ENCODE results near the gene NBPF4. TPM values are rescaled to one million over a fixed set of nuclear protein-coding genes. Genes with fewer than 3 reads are reported as not detected.
"Not testable (repeated sequence)": the region's sequence is repeated elsewhere in the genome, so short reads cannot be mapped to it uniquely, and the experiment has no call there.

Gene NBPF4
- total RNA-seq, 1 donor from 2014 or later, result not detected

DNA sequence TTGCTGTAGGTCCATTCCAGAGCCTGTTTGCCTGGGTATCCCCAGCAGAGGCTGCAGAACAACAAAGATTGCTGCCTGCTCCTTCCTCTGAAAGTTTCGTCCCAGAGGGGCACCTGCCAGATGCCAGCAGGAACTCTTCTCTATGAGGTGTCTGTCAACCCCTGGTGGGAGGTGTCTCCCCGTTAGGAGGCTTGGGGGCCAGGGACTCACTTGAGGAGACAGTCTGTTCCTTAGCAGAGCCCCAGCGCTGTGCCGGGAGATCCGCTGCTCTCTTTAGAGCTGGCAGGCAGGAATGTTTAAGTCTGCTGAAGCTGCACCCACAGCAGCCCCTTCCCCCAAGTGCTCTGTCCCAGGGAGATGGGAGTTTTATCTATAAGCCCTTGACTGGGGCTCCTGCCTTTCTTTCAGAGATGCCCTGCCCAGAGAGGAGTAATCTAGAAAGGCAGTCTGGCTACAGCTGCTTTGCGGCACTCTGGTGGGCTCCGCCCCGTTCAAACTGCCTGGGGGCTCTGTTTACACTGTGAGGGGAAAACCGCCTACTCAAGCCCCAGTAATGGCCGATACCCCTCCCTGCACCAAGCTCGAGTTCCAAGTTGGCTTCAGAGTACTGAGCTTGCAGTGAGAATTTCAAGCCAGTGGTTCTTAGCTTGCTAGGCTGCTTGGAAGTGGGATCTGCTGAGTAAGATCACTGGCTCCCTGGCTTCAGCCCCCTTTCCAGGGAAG lies 35.0 kb downstream of the NBPF4 start:
- no peak overlapping the region for H2AFZ ChIP-seq (ENCODE audit: low read depth, low read length)
- DNase-seq (ENCODE audit: low read depth) (no peak), FAIRE-seq (no peak)
- no peaks in the 10 kb centered on the region for H3K4me1 ChIP-seq (ENCODE audit: insufficient read depth, low read length)
- H3K9me3 ChIP-seq (ENCODE audit: insufficient read depth, low read depth, low read length), result no peaks in the 10 kb centered on the region
- no peaks in the 10 kb centered on the region for H3K36me3 ChIP-seq (ENCODE audit: insufficient read depth, low read length)
- no peak overlapping the region for H3K4me3 Mint-ChIP-seq (ENCODE audit: unreplicated experiment)
- no peaks in the 10 kb centered on the region for H4K20me1 ChIP-seq (ENCODE audit: insufficient read depth, low read length)
- no peaks in the 10 kb centered on the region for H3K79me2 ChIP-seq (ENCODE audit: insufficient read depth, low read length)
- H3K27ac Mint-ChIP-seq (ENCODE audit: unreplicated experiment), result no peak overlapping the region
- peaks cover 9% of the 10 kb centered on the region for H3K27me3 Mint-ChIP-seq (ENCODE audit: low read depth, unreplicated experiment)
- no peak overlapping the region for H3K27ac ChIP-seq (ENCODE audit: low read depth, low read length)
- no peak overlapping the region for H3K4me3 ChIP-seq (ENCODE audit: insufficient read depth, low read depth, low read length)
- H3K4me1 Mint-ChIP-seq (ENCODE audit: low read depth, unreplicated experiment), result no peaks in the 10 kb centered on the region
- TF ChIP-seq, protein P1, sequence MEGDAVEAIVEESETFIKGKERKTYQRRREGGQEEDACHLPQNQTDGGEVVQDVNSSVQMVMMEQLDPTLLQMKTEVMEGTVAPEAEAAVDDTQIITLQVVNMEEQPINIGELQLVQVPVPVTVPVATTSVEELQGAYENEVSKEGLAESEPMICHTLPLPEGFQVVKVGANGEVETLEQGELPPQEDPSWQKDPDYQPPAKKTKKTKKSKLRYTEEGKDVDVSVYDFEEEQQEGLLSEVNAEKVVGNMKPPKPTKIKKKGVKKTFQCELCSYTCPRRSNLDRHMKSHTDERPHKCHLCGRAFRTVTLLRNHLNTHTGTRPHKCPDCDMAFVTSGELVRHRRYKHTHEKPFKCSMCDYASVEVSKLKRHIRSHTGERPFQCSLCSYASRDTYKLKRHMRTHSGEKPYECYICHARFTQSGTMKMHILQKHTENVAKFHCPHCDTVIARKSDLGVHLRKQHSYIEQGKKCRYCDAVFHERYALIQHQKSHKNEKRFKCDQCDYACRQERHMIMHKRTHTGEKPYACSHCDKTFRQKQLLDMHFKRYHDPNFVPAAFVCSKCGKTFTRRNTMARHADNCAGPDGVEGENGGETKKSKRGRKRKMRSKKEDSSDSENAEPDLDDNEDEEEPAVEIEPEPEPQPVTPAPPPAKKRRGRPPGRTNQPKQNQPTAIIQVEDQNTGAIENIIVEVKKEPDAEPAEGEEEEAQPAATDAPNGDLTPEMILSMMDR (IDR thresholded peaks at IDR 0.05; ENCODE audit: insufficient read depth, low read depth, low read length), result no peak
- H3K27me3 ChIP-seq (ENCODE audit: insufficient read depth, low read length), result peaks cover 21% of the 10 kb centered on the region
- H3K9ac ChIP-seq (ENCODE audit: low read length), result no peak overlapping the region
- H3K4me2 ChIP-seq (ENCODE audit: low read length), result no peak overlapping the region
- peaks cover 2% of the 10 kb centered on the region for H3K9me3 Mint-ChIP-seq (ENCODE audit: unreplicated experiment)
- H3K36me3 Mint-ChIP-seq (ENCODE audit: low read depth, unreplicated experiment), result peaks cover 2% of the 10 kb centered on the region

DNA sequence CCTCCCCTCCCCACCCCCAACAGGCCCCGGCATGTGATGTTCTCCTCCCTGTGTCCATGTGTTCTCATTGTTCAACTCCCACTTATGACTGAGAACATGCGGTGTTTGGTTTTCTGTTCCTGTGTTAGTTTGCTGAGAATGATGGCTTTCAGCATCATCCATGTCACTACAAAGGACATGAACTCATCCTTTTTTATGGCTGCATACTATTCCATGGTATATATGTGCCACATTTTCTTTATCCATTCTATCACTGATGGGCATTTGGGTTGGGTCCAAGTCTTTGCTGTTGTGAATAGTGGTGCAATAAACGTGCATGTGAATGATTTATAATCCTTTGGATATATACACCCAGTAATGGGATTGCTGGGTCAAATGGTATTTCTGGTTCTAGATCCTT lies 40.3 kb downstream of the NBPF4 start:
- not testable (repeated sequence) for H3K4me3 ChIP-seq (ENCODE audit: insufficient read depth, low read depth, low read length); H4K20me1 ChIP-seq (ENCODE audit: insufficient read depth, low read length); DNase-seq (ENCODE audit: low read depth); H3K4me2 ChIP-seq (ENCODE audit: low read length); FAIRE-seq; H3K9ac ChIP-seq (ENCODE audit: low read length); H3K9me3 ChIP-seq (ENCODE audit: insufficient read depth, low read depth, low read length); H3K27me3 ChIP-seq (ENCODE audit: insufficient read depth, low read length); H3K4me1 ChIP-seq (ENCODE audit: insufficient read depth, low read length); H3K27ac ChIP-seq (ENCODE audit: low read depth, low read length); H3K27me3 Mint-ChIP-seq (ENCODE audit: low read depth, unreplicated experiment); H3K9me3 Mint-ChIP-seq (ENCODE audit: unreplicated experiment); H3K4me3 Mint-ChIP-seq (ENCODE audit: unreplicated experiment); H3K27ac Mint-ChIP-seq (ENCODE audit: unreplicated experiment); H3K36me3 Mint-ChIP-seq (ENCODE audit: low read depth, unreplicated experiment); H2AFZ ChIP-seq (ENCODE audit: low read depth, low read length); H3K36me3 ChIP-seq (ENCODE audit: insufficient read depth, low read length)
- H3K4me1 Mint-ChIP-seq (ENCODE audit: low read depth, unreplicated experiment), result peaks cover 11% of the 10 kb centered on the region
- peaks cover 16% of the 10 kb centered on the region for H3K79me2 ChIP-seq (ENCODE audit: insufficient read depth, low read length)

DNA sequence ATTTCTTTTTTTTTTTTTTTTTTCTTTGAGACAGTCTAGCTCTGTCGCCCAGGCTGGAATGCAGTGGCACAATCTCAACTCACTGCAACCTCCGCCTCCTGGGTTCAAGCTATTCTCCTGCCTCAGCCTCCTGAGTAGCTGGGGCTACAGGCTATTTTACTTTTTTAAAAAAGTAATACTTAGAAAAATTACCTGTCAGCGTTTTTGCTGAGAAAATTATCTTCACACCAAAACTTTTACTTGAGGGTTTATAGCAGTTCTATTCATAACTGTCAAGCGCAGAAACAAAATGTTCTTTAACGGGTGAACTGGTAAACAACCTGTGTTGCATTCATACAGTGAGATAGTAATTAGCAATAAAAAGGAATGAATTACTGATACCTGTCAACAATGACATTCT lies 42.2 kb downstream of the NBPF4 start:
- Mint-ChIP-seq H3K4me1 (ENCODE audit: low read depth, unreplicated experiment) (peaks cover 20% of the 10 kb centered on the region), H3K27ac (ENCODE audit: unreplicated experiment) (no peak overlapping the region), H3K27me3 (ENCODE audit: low read depth, unreplicated experiment) (no peaks in the 10 kb centered on the region), H3K9me3 (ENCODE audit: unreplicated experiment) (peaks cover 2% of the 10 kb centered on the region), H3K4me3 (ENCODE audit: unreplicated experiment) (no peak overlapping the region), H3K36me3 (ENCODE audit: low read depth, unreplicated experiment) (peaks cover 6% of the 10 kb centered on the region)
- Histone ChIP-seq H3K4me2 (ENCODE audit: low read length) (no peak overlapping the region), H3K9ac (ENCODE audit: low read length) (no peak overlapping the region), H3K4me3 (ENCODE audit: insufficient read depth, low read depth, low read length) (no peak overlapping the region), H3K9me3 (ENCODE audit: insufficient read depth, low read depth, low read length) (no peaks in the 10 kb centered on the region), H3K79me2 (ENCODE audit: insufficient read depth, low read length) (peaks cover 35% of the 10 kb centered on the region), H3K27ac (ENCODE audit: low read depth, low read length) (no peak overlapping the region), H3K36me3 (ENCODE audit: insufficient read depth, low read length) (no peaks in the 10 kb centered on the region), H4K20me1 (ENCODE audit: insufficient read depth, low read length) (peaks cover 19% of the 10 kb centered on the region), H3K4me1 (ENCODE audit: insufficient read depth, low read length) (peaks cover 12% of the 10 kb centered on the region), H2AFZ (ENCODE audit: low read depth, low read length) (no peak overlapping the region), H3K27me3 (ENCODE audit: insufficient read depth, low read length) (peaks cover 4% of the 10 kb centered on the region)
- DNase-seq (ENCODE audit: low read depth) (no peak), FAIRE-seq (no peak)
- no peak for TF ChIP-seq EZH2 (IDR thresholded peaks at IDR 0.05; ENCODE audit: insufficient read depth, low read length)
- TF ChIP-seq, protein P1 (IDR thresholded peaks at IDR 0.05; ENCODE audit: insufficient read depth, low read depth, low read length), result no peak

Data from astrocyte (in vitro differentiated cells and primary cell).